Ishikawa (cell line): ENCODE results near the gene ZDHHC13.

Experiments
- CEBPB ChIP-seq: IDR thresholded peaks from 2 replicates; pipeline ENCODE4 v1.6.1; 2012
- CREB1 ChIP-seq: IDR thresholded peaks from 2 replicates; pipeline ENCODE4 v1.6.1; 2012; ENCODE audit warnings: low read depth
- EGR1 ChIP-seq: IDR thresholded peaks from 2 replicates; pipeline ENCODE4 v1.6.1; 2012
- EP300 ChIP-seq: IDR thresholded peaks from 2 replicates; pipeline ENCODE4 v1.6.1; 2012; ENCODE audit warnings: borderline replicate concordance
- FOXM1 ChIP-seq: IDR thresholded peaks from 2 replicates; pipeline ENCODE4 v1.6.1; 2012; ENCODE audit warnings: low read depth, borderline replicate concordance
- NFIC ChIP-seq: IDR thresholded peaks from 2 replicates; pipeline ENCODE4 v1.6.1; 2012
- RAD21 ChIP-seq: IDR thresholded peaks from 2 replicates; pipeline ENCODE4 v1.6.1; 2012; ENCODE audit warnings: low read depth
- TAF1 ChIP-seq: IDR thresholded peaks from 2 replicates; pipeline ENCODE4 v1.6.1; 2012; ENCODE audit warnings: low read depth, mild to moderate bottlenecking
- TCF12 ChIP-seq: IDR thresholded peaks from 2 replicates; pipeline ENCODE4 v1.6.1; 2012; ENCODE audit warnings: low read depth
- TEAD4 ChIP-seq: IDR thresholded peaks from 2 replicates; pipeline ENCODE4 v1.6.1; 2012
- YY1 ChIP-seq: IDR thresholded peaks from 2 replicates; pipeline ENCODE4 v1.6.1; 2012; ENCODE audit warnings: low read depth
- ZBTB7A ChIP-seq: IDR thresholded peaks from 2 replicates; pipeline ENCODE4 v1.6.1; 2012; ENCODE audit warnings: low read depth
- TF ChIP-seq, protein P1 (sequence below): IDR thresholded peaks from 2 replicates; pipeline ENCODE4 v1.6.1; 2012
- TF ChIP-seq, protein P2 (sequence below): IDR thresholded peaks from 2 replicates; pipeline ENCODE4 v1.6.1; 2012; ENCODE audit warnings: low read depth, mild to moderate bottlenecking
- TF ChIP-seq, protein P3 (sequence below): IDR thresholded peaks from 2 replicates; pipeline ENCODE4 v1.6.1; 2012

Gene ZDHHC13

DNA sequence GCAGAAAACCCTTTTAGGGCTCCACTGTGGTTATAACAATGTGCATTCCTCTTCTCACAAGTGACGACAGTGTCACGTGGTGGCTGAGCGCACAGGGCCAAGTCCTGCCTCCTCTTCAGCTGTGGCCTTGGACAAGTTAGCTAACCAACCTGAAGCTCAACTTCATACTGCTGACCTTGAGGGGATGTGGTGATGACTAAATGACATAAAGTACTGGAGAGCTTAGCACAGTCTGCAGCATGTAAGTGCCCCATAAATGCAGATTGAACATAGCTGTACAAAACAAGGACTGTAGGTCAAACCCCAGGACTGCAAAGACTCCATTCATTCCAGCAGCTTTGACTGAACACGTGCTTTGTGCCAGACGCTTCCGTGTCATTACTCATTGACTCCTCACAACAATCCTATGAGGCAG, 36.4 kb upstream of the ZDHHC13 start:
- TF ChIP-seq NFIC, result no peak
- TF ChIP-seq, protein P1, sequence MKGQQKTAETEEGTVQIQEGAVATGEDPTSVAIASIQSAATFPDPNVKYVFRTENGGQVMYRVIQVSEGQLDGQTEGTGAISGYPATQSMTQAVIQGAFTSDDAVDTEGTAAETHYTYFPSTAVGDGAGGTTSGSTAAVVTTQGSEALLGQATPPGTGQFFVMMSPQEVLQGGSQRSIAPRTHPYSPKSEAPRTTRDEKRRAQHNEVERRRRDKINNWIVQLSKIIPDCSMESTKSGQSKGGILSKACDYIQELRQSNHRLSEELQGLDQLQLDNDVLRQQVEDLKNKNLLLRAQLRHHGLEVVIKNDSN, result peak; percentile 92

DNA sequence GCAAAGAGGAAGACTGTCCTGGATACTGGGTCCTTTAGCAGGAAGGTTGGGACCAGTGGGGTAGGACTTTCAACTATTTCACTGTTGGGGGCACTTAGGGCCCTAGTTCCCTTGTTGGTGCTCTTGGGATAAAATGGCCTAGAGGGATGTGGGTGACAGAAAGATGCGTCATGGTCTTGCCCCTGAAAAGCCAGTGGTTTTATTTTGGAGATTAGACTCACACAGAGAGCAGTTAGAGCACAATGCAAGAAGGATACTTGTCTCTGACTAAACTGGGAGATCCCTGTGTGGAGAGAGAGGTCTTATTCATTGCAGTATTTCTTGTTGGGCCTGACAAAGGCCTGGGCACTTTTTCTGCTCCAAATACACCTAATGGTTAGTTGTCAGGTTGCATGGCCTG, 33.8 kb upstream of the ZDHHC13 start:
- TF ChIP-seq CREB1 (no peak), CEBPB (no peak), EGR1 (no peak), TAF1 (no peak)

DNA sequence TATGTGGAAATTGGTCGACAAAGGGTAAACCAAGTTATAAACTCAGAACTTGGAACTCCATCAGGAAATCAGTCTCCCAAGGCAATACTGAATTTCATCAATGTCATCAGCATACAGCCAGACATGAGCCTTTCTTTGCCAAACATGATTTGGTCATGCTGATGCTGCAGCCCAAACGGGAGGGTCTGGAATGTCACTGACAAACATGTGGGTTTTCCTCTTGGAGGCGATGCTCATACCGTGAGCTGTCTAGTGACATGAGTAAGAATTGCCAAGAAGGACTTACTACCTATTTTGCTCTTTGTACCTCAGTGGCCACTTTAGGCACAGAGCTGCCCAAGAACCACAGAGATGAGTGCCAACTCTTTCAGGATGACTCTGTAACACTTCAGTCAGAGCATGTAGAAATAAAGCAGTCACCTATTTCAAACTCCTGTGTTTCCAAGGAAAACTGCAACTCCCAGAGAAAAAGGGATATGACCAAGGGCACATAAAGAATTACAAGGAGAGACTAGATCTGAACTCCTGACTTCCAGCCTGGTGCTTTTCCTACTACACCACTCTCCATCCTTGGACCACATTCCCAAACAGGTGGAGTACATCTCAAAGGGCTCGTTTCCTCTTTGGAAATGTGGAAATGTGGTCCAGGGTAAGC, 32.2 kb upstream of the ZDHHC13 start:
- TF ChIP-seq FOXM1 (no peak), NFIC (no peak), EGR1 (no peak), ZBTB7A (no peak), EP300 (no peak), CREB1 (no peak), TEAD4 (no peak), TCF12 (no peak), TAF1 (no peak), RAD21 (no peak), YY1 (no peak), CEBPB (no peak)
- TF ChIP-seq, protein P1, result no peak
- TF ChIP-seq, protein P2, sequence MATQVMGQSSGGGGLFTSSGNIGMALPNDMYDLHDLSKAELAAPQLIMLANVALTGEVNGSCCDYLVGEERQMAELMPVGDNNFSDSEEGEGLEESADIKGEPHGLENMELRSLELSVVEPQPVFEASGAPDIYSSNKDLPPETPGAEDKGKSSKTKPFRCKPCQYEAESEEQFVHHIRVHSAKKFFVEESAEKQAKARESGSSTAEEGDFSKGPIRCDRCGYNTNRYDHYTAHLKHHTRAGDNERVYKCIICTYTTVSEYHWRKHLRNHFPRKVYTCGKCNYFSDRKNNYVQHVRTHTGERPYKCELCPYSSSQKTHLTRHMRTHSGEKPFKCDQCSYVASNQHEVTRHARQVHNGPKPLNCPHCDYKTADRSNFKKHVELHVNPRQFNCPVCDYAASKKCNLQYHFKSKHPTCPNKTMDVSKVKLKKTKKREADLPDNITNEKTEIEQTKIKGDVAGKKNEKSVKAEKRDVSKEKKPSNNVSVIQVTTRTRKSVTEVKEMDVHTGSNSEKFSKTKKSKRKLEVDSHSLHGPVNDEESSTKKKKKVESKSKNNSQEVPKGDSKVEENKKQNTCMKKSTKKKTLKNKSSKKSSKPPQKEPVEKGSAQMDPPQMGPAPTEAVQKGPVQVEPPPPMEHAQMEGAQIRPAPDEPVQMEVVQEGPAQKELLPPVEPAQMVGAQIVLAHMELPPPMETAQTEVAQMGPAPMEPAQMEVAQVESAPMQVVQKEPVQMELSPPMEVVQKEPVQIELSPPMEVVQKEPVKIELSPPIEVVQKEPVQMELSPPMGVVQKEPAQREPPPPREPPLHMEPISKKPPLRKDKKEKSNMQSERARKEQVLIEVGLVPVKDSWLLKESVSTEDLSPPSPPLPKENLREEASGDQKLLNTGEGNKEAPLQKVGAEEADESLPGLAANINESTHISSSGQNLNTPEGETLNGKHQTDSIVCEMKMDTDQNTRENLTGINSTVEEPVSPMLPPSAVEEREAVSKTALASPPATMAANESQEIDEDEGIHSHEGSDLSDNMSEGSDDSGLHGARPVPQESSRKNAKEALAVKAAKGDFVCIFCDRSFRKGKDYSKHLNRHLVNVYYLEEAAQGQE, result no peak

DNA sequence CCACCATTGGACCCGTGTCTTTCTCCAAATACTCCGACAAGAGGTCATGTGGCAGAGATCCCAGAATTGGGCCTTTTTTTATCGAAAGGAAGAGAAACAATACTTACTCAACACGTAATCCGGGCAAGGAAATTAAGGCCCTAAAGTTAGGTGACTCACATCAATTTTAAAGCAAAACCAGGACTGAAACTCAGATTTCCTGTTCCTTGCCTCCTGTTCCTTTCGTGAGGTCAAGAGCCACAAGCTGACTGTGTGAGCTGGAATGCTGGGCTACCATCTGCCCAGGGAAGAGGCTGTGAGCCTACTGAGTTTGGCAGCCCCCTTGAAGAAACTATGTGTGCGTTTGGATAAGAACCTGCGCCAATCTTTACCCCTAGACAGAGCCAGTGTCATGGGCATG, 29.3 kb upstream of the ZDHHC13 start:
- no peak for TF ChIP-seq CREB1
- TF ChIP-seq, protein P1, result no peak
- TF ChIP-seq EGR1, result no peak
- no peak for TF ChIP-seq FOXM1
- TF ChIP-seq, protein P2, result no peak
- no peak for TF ChIP-seq CEBPB
- TF ChIP-seq YY1, result no peak
- no peak for TF ChIP-seq TCF12
- TF ChIP-seq TEAD4, result no peak
- TF ChIP-seq ZBTB7A, result no peak
- no peak for TF ChIP-seq NFIC
- TF ChIP-seq RAD21, result no peak
- TF ChIP-seq EP300, result no peak
- no peak for TF ChIP-seq TAF1
- TF ChIP-seq, protein P3, sequence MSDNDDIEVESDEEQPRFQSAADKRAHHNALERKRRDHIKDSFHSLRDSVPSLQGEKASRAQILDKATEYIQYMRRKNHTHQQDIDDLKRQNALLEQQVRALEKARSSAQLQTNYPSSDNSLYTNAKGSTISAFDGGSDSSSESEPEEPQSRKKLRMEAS, result no peak

DNA sequence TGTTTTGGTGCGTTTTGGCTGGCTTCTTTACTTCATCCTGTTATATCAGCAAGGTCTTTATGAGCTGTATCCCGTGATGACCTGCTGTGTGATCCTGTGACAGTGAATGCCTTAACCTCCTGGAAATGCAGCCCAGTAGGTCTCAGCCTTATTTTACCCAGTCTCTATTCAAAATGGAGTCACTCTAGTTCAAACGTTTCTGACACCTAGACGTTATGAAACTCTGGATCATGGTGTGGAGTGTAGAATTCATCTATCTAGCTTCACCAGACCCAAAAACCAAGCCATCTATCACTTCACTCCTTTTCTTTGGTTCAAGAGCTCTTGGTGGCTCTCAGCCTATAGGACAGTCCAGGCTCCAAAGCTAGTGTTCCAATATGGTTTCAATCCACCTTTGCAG, 28.2 kb upstream of the ZDHHC13 start:
- TF ChIP-seq, protein P2, result no peak
- TF ChIP-seq, protein P1, result no peak
- TF ChIP-seq ZBTB7A (no peak), TEAD4 (no peak), CEBPB (no peak), NFIC (no peak), RAD21 (no peak), TCF12 (no peak), CREB1 (no peak), EGR1 (no peak), YY1 (no peak), EP300 (no peak), TAF1 (no peak), FOXM1 (no peak)
- TF ChIP-seq, protein P3, result no peak
